ENCODE results near the gene LGALS3.
A peak's percentile ranks its signal among the peaks of the same experiment; 100 is the strongest.

Gene LGALS3

DNA sequence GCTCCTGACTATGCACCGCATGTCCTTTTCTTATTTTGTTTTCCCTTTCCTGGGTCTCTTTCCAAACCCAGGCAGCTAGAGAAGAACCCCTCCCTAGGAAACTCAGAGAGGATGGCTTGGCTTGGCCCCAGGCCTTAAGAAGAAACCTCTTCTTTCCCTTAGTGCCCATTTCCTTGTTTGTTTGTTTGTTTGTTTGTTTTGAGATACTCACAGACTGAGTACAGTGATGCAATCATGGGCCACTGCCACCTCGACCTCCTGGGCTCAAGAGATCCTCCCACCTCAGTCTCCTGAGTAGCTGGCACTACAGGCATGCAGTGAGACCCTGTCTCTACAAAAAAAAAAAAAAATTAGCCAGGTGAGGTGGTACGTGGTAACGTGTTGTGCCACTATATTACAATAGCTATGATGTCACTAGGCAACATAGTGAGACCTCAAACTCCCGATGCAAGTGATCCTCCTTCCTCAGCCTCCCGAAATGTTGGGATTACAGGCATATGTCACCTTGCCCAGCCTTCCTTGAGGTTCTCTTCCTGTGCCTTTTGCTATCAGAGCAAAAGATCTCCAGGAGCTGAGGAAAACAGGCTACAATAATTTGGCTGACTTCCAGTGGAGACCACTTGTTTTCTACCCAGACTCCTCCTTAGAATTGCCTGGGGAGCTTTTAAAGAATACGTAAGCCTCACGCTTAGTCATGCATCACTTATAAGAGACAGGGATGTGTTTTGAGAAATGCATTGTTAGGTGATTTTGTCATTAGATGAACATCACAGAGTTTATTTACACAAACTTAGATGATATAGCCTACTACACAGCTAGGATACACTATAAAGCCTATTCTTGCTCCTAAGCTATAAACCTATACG is 34.5 kb upstream of the LGALS3 start:
- no peak overlapping the region for H3K4me3 ChIP-seq (ENCODE audit: low read depth, low read length)
- DNase-seq (ENCODE audit: low read depth): no peak
- TF ChIP-seq, protein P1, sequence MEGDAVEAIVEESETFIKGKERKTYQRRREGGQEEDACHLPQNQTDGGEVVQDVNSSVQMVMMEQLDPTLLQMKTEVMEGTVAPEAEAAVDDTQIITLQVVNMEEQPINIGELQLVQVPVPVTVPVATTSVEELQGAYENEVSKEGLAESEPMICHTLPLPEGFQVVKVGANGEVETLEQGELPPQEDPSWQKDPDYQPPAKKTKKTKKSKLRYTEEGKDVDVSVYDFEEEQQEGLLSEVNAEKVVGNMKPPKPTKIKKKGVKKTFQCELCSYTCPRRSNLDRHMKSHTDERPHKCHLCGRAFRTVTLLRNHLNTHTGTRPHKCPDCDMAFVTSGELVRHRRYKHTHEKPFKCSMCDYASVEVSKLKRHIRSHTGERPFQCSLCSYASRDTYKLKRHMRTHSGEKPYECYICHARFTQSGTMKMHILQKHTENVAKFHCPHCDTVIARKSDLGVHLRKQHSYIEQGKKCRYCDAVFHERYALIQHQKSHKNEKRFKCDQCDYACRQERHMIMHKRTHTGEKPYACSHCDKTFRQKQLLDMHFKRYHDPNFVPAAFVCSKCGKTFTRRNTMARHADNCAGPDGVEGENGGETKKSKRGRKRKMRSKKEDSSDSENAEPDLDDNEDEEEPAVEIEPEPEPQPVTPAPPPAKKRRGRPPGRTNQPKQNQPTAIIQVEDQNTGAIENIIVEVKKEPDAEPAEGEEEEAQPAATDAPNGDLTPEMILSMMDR (IDR thresholded peaks at IDR 0.05; ENCODE audit: control insufficient read depth, extremely low read depth, insufficient read depth): no peak

DNA sequence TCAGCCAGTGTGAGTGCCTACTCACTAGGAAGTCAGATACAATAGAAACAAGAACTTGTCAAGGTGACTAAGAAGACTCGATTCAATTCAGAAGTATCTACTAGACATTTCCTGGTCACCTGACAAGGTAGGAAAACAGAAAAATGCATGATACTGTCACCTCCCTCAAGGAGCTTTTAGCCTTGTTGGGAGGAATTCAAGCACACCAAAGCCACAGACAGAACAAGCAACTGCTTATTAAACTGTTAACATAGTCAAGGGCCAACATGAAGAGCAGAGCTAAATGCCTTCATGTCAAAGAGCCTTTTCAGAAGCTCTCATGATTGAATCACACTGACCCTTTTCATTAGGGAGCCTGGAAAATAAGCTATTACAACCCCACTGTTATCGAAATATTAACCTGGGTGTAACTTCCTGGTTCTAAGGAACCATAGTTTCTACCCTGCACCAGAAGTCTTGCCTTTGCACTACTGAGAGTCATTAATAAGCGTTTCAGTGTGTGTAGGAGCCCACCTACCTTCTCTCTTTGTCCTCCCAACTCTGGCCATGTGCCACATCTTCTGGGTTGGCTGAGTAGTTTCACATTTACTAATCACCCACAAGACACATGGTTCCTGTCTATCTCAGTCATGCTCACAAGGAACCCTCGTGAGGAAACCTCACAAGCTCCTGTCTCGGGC is 31.0 kb upstream of the LGALS3 start:
- DNase-seq (ENCODE audit: low read depth): no peak
- TF ChIP-seq, protein P1 (IDR thresholded peaks at IDR 0.05; ENCODE audit: control insufficient read depth, extremely low read depth, insufficient read depth): no peak
- no peak overlapping the region for H3K4me3 ChIP-seq (ENCODE audit: low read depth, low read length)

DNA sequence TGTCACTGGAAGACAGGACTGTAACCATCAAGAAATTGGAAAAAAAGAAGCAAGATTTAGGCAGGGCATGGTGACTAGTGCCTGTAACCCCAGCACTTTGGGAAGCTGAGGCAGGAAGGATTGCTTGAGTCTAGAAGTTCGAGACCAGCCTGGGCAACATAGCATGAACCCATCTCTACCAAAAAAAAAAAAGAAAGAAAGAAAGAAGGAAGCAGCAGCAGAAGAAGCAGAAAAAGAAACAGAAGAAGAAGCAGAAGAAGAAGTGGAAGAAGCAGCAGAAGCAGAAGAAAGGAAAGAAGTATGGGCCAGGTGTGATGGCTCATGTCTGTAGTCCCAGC is 30.5 kb upstream of the LGALS3 start:
- no peak overlapping the region for H3K4me3 ChIP-seq (ENCODE audit: low read depth, low read length)
- TF ChIP-seq, protein P1 (IDR thresholded peaks at IDR 0.05; ENCODE audit: control insufficient read depth, extremely low read depth, insufficient read depth): no peak
- no peak for DNase-seq (ENCODE audit: low read depth)

DNA sequence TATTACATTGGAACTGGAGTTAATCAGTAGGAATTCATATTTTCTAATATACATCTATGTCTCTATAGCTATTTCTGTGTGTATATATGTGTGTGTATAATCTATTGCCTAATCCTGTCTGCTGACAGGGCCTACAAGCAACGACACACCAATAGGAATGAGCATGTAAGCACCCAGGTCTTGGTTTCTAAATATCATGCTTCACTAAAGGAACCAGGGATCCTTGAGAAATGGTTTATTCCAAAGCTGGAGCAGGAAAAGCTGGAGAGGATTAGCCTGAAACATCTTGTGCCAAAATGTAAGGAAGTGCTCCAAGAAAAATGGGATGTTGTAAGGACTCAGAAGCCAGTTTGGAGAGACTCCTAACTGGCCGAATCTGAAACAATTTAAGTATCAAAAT is 29.3 kb upstream of the LGALS3 start:
- H3K4me3 ChIP-seq (ENCODE audit: low read depth, low read length): no peak overlapping the region
- no peak for DNase-seq (ENCODE audit: low read depth)
- TF ChIP-seq, protein P1 (IDR thresholded peaks at IDR 0.05; ENCODE audit: control insufficient read depth, extremely low read depth, insufficient read depth): no peak

DNA sequence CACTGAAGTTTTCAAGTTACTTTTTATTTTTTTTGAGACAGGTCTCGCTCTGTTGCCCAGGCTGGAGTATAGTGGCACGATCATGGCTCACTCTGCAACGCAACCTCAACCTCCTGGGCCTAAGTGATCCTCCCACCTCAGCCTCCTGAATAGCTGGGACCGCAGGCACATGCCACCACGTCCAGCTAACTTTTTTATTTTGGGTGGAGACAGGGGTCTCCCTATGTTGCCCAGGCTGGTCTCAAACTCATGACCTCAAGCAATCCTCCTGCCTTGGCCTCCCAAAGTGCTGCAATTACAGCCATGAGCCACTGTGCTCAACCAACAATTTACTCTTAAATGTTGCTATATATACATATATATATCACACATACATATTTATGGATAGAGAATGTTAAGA is 27.4 kb upstream of the LGALS3 start:
- H3K4me3 ChIP-seq (ENCODE audit: low read depth, low read length): no peak overlapping the region
- TF ChIP-seq, protein P1 (IDR thresholded peaks at IDR 0.05; ENCODE audit: control insufficient read depth, extremely low read depth, insufficient read depth): no peak
- no peak for DNase-seq (ENCODE audit: low read depth)

DNA sequence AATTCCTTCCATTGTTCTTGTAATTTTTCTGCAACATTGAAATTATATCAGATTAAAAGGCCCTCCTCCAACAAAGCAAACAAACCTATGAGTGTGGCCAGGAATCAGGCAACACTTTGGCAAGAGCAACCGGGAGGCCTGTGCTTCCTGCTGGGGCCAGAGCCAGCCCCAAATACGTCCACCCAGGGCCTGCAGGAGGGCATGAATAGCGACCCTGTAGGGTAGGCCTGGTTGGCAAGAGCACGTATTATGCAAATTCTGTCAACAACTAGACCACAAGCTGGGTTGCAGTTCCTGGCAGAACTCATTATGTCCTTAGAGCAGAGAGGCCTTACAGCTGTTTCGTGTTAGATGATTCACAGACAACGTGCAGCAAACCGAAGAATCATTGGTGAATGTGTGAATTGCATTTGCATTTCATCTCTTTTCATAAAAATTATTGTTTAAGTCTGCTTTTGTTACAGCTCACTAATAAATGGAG is 26.9 kb upstream of the LGALS3 start:
- peak; percentile 80 for DNase-seq (ENCODE audit: low read depth)

More for the DNA sequence above, 26.9 kb upstream of the LGALS3 start:
- H3K4me3 ChIP-seq (ENCODE audit: low read depth, low read length): no peak overlapping the region
- TF ChIP-seq, protein P1 (IDR thresholded peaks at IDR 0.05; ENCODE audit: control insufficient read depth, extremely low read depth, insufficient read depth): no peak
